DND-41 (cell line): Measurements from ENCODE around the gene PDIA6.

Experiments used
- EZH2 ChIP-seq: IDR thresholded peaks from 3 replicates; pipeline ENCODE4 v1.6.1; 2012; ENCODE audit warnings: borderline replicate concordance, low read depth, mild to moderate bottlenecking, moderate library complexity, low read length, inconsistent platforms; ENCODE audit not compliant: severe bottlenecking
- TF ChIP-seq, protein P1 (sequence below): IDR thresholded peaks from 2 replicates; pipeline ENCODE4 v1.5.1; 2012; ENCODE audit warnings: borderline replicate concordance, low read length, moderate library complexity, mild to moderate bottlenecking; ENCODE audit not compliant: poor library complexity, severe bottlenecking; ENCODE audit errors: extremely low read depth

DNA sequence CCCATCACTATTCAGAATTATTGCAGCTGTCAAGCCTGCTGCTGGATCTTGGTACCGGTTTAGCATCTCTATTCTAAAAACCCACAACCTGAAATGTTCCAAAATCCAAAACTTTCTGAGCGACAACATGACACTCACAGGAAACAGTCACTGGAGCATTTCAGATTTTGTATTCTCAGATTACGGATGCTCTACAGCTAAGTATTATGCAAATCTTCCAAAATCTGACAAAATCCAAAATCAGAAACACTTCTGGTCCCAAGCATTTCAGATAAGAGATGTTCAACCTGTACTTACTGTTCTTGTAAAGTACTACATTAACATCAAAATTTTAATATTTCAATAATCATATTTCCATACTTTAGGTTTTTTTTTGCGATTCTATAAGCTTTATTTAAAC is 12.4 kb downstream of the PDIA6 start:
- TF ChIP-seq, protein P1, sequence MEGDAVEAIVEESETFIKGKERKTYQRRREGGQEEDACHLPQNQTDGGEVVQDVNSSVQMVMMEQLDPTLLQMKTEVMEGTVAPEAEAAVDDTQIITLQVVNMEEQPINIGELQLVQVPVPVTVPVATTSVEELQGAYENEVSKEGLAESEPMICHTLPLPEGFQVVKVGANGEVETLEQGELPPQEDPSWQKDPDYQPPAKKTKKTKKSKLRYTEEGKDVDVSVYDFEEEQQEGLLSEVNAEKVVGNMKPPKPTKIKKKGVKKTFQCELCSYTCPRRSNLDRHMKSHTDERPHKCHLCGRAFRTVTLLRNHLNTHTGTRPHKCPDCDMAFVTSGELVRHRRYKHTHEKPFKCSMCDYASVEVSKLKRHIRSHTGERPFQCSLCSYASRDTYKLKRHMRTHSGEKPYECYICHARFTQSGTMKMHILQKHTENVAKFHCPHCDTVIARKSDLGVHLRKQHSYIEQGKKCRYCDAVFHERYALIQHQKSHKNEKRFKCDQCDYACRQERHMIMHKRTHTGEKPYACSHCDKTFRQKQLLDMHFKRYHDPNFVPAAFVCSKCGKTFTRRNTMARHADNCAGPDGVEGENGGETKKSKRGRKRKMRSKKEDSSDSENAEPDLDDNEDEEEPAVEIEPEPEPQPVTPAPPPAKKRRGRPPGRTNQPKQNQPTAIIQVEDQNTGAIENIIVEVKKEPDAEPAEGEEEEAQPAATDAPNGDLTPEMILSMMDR = no peak
- TF ChIP-seq EZH2 = no peak
